EH (cell line): ENCODE results near the gene PLXNA2.

Experiments used
- DNase-seq: peaks from one replicate; pipeline ENCODE4 v3.0.0-alpha.2; 2015; ENCODE audit warnings: low read depth

PLXNA2 gene

DNA sequence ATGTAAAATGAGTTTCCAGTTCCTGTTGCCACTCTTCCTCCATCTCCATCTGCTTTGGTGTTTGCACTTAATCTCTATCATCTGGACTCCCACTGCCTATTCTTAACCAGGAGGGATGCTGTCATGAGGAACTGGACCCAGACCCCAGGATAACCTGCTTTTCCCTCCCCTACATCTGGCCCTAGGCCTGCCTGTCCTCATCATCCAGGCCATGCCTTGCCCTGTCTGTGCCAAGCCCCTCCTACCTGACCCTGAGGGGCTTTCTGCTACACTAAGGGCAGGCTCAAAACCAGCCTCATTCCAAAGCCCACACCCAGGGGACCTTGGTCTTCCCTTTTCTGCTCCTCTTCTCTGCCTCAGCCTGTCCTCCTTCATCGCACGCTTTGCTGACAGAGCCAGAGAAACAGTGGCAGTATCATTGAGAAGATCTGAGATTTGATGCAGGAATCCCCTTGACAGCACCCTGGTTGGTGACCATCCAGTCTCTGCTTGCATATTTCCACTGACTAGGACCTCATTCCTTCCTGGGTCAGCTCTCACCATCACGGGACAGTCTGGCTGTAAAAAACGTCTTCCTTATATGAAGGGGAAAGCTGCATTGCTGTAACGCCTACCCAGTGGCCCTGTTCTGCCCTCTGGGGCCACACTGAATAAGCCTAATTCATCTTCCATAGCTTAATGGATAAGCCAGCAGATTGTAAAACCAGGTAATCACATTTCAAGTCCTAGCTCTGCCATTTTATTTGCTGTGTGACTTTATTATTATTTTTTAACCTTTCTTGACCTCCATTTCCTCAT is 38.8 kb downstream of the PLXNA2 start:
- DNase-seq: no peak

DNA sequence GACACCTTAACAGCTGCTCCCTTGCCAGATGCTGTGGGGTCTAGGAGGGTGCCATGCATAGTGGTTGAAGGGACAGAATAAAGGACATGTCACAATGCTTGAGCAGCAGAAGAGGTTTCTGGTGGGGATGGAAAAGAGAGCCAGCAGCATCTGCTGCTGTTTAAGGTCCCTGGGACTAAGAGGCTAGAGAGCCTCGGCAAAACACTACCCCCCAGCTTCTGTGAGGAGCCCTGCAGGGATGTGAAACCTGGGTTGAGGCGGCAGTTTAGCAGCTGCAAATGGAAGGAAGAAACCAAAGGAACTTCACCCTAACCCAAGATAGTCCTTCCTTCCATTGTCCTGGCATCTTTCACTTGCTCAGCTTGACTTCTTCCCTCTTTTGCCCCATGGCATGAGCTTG is 39.4 kb downstream of the PLXNA2 start:
- DNase-seq: no peak

GRCh38 chr1:208203848-208204609 is 40.2 kb downstream of the PLXNA2 start:
- DNase-seq: peak; percentile 75

DNA sequence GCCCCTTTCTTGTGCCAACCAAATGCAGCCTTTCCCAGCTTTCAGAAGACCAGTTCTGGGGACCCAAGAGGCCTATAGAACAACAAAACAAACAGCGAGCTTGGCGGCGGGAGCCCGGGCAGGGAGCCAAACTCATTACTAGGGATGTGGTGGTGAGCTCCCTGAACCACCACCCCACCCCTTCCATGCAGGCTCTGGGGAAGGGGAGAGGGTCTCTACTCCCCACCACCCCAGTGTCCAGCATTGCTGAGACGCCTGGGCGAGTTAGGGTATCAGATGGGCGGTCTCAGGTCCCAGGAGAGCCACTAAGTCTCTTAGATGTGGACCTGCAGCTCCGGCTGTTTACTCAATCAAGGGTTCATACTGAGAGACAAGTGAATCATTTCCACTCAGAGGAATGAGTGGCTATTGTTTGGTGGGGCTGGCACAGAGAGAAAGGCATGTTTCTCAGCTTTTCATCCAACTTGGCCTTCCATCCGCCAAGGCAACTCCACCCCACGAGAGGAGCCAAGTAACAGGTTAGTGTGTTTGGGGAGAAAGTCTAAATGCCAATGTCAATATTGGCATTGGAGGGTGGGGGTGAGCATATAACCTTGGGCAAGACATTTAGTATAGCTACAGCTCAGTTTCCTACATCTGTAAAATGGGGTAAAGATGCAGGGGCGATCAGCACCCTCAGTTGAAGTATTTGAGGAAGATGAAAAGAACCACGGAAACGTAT is 40.9 kb downstream of the PLXNA2 start:
- DNase-seq: peak; percentile 67

DNA sequence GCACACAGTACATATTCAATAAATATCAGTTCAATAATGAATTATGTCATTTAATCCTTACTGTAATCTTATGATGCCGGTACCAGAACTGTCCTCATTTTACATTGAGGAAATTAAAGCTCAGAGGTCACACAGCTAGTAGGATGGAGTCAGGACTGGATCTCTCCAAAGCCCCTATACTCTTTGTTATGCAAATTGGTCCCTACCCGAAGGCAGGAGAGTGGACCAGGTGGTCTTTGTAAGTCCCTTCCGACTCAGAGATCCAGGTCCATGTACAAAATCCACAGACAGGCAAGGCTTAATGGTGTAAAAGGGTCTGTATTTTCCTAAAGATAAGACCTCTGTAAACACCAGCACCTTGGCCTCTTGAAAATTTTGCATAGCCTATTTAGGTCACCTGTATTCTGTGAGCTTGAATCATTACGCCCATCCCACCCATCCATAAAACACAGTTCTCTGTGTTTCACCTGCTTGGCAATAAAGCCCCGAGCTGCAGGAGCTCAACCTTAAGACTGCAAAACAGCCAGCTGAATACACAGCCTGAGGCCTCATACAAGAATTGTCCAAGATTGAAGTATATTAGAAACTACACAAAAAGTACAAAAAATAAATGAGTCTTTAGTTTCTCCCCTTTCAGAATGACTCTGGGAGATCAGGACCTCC is 41.7 kb downstream of the PLXNA2 start:
- no peak for DNase-seq

- DNase-seq: peak; percentile 97
Observed at GRCh38 chr1:208201229-208201628, 43.0 kb downstream of the PLXNA2 start.

- no peak for DNase-seq
Observed at GRCh38 chr1:208200116-208200515, 44.1 kb downstream of the PLXNA2 start.

DNA sequence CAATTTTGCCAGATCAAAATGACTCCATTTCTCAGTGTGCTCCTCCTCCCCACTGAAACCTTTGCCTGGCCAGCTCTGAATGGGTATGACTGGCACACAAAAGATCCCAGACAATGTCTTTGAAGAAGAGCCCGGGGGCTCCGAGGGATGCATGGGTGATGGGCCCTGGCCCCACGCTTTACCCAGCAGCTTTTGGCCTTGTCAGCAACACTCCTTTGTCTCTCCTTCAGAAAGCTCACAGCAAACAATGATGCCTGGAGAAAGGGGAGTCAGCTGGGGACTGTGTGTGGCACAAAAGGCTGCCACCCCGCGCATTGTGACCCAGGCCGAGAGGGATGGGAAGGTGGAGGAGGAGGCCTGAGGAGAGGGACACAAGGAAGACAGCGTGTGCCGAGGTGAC is 45.9 kb downstream of the PLXNA2 start:
- DNase-seq: no peak

DNA sequence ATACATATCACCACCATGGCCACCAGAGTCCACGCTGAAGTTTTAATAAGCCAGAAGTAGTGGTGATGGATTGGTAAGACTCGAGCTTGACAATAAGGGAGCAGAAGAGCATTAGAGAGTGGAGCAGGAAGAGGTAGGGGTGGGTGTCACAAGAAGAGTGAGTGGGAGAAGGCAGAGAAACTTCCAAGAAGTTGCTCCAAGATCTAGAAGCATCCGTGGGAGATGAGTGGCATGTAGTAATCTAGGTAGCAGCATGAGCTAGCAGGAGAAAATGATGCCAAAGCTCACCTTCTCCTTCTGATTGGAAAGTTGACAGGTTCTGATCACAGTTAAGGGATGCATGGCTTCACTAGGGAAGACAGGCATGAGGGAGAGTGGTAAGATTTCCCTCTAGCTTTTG is 49.2 kb downstream of the PLXNA2 start:
- no peak for DNase-seq

- no peak for DNase-seq
Observed at GRCh38 chr1:208192995-208193394, 51.2 kb downstream of the PLXNA2 start.

DNA sequence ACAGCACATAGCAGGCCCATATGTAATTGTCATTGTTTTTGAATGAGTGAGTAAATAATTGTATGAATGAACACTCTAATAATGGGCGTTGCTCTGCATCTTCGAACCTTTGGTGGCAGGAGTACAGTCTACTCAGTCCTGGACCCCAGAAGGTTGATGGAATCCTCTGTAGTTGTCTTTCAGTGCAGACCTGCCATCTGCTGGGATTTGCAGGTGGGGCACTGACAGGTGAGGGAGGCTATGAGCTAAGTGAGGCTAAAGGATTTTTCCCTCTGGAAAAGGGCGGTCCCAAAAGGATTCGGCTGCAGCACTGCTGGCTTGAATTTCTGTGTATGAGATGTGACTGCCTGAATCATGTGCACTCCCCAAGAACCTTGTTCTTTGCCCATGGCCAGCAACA is 53.4 kb downstream of the PLXNA2 start:
- no peak for DNase-seq

- DNase-seq: peak; percentile 54
Observed at GRCh38 chr1:208189716-208190115, 54.5 kb downstream of the PLXNA2 start.

- DNase-seq: peak; percentile 34
Observed at GRCh38 chr1:208189183-208189582, 55.0 kb downstream of the PLXNA2 start.

- no peak for DNase-seq
Observed at GRCh38 chr1:208188607-208189006, 55.6 kb downstream of the PLXNA2 start.

DNA sequence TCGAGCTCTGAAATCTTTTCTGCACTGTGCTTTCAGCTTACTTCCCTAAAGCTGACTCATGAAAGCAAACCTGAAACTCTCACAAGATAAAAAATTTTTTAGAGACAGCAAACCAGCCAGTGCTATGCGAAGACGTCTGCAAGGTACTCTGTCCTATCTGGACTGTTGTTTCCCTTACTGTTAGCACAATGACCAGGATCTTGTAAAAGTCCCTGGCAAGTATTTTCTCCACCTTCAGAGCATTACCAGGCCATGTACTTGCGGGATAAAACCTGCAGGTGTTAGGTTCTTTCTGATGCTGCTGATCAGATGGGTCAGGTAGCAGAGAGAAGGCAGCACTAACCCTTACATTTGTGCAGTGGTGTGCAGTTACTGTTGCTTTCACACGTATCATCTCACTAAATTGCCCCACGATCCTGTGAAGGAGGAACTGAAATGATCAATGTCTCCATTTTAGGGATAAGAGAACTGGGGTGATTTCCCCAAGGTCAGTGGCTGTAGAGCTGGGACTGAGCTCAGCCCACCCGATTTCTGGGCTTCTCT is 56.6 kb downstream of the PLXNA2 start:
- DNase-seq: no peak

DNA sequence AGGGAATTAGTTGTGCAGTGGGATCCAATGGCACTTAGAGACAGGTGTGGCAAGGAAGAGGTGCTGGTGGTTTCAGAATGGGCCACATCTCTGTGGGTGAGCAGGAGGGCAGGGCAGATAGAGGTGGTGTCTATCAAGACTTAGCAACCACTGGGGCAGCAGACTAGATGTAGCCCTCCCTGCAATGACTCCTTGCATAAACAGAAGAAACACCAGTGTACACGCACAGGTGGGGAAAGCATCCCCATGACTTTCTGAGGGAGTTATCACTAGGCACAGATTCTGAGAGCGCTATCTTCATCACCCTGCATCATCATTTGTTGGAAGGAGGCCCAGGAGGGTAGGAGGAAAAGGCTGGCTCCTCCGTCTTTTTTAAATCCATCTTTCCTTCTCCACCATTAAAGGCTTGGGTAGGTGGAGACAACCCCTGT is 58.4 kb downstream of the PLXNA2 start:
- peak; percentile 25 for DNase-seq

DNA sequence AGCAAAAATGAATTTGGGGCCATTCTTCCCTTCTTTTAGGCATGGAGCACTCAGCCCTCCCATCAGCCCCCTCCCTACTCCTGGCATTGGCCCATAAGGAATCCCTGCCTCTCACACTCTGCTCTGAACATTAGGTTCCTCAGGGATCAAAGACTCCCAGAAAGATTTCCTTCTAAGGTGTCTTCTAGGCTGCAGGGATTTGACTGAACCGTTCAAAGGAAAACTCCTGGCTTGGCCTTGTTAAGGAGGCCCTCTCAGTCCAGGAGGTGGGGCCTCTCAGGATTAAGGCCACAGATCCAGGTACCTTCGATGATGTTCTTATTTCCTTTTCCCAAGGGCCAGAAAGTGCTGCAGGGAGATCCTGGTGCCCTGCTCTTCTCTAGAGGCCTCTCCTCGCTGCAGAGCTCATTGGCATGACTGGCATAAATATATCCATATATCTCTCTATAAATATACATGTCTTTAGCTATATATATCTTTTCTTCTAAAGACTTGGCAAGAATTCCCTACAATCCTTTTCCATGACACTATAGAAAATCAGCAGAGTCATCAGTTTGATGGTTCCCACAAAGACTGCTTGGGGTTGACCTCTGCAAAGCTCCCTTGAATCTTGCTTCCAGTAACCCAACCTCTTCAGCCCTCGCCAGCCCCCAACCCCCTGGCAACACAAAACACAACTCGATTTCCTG is 59.1 kb downstream of the PLXNA2 start:
- peak; percentile 80 for DNase-seq

GRCh38 chr1:208183977-208184911 is 59.9 kb downstream of the PLXNA2 start:
- peak; percentile 96 for DNase-seq

DNA sequence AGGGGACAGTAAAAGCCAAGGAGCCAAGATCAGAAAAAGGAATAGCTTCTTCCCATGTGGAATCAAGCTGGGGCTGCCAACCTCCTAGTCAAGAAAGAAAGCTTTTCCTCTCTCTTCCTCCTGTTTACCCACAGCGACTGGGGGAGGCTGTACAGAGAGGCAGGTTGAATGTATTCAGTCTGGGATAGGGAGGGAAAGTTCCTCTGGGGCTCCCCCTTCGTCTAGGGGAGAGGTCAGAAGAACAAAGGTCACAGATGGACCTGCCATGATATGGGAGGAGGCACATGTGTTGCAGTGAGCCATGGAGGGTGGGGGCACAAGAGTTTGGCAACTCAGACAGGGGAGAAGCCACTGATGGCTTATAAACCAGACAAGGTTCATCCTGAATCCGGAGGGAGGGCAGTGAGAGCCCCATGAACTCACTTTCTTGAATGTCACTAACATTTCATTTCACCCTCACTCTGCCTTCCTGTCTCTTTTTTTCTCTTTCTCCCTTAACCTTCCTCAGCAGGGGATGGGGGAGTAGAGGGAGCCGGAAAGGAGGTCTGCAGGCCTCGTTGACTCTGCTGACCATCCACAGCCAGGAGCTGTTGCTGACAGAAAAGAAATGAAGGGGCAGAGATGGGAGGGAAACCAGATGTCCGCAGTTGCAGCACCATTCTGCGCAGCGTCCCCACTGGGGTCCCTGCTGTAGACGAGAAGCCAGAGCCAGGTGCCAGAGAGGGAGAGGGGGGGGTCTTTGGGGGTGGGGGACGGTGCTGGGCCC is 61.1 kb downstream of the PLXNA2 start:
- DNase-seq: no peak
